H4 (cell line): ENCODE results near the gene HTR3B. TPM values are rescaled to one million over a fixed set of nuclear protein-coding genes. Genes with fewer than 3 reads are reported as not detected.

Source experiments
- DNase-seq: peaks from one replicate; pipeline ENCODE4 v3.0.0-alpha.2; 2015; ENCODE audit warnings: low spot score
- total RNA-seq: library from RNA; depleted of rRNA; stranded (reverse); fragments of >200 nt; shearing (Covaris generic); gene quantifications from 2 replicates; pipeline ENCODE4 v1.2.3, GENCODE V29; 2014; rRNA removed

Gene HTR3B
- total RNA-seq, 1 experiment from 2014 or later = not detected

DNA sequence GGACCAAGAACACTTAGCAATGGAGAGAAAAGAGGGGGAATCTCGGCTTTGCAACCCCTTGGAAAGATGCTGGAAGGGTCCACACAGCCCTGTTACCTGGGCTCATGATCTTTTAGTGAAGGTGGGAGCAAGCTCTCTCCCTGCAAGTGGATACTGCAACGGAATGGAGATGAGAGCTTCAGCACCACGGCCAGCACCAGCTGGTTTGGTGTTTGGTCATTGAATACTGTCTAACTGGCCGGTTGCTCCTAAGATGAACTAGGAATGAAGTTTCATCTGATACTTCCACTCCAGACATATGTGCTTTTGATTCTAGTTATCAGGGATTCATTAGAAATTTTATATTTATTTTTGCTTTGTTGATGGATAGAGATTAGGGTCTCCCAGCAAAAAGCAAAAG lies 86.6 kb downstream of the HTR3B start:
- DNase-seq = no peak

DNA sequence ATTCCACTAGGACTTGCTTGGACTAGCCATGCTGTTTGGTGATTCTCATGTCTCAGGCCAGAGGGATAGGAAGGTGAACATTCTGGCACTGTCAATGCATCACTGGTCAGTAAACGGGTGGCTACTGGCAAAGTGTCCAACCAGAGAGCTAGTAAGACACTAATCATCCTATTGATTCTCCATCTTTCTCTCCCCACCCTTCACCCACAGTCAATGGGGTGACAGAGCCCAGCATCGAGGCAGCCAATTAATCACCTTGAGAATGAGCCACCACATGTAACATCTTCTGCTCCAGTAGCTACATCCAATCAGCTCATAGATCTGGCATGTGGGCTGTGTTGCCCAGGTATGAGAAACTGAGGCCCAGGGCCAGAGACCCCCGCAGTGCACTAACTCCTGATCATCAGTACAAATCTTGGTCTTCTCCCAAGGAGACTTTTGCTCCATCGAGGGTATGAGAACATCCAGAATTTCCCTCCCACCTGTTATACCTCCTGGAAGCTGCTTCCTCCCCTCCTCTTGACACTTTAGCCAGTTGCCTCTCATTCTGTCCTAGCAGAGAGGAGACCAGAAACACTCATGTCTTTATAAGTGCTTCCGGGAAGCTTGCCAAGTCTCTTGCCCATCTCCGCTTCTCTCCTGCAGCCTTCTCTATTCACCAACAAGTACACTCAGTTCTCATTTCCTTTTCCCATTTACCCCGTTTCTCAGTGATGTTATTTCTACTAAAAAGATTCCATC lies 87.3 kb downstream of the HTR3B start:
- no peak for DNase-seq

DNA sequence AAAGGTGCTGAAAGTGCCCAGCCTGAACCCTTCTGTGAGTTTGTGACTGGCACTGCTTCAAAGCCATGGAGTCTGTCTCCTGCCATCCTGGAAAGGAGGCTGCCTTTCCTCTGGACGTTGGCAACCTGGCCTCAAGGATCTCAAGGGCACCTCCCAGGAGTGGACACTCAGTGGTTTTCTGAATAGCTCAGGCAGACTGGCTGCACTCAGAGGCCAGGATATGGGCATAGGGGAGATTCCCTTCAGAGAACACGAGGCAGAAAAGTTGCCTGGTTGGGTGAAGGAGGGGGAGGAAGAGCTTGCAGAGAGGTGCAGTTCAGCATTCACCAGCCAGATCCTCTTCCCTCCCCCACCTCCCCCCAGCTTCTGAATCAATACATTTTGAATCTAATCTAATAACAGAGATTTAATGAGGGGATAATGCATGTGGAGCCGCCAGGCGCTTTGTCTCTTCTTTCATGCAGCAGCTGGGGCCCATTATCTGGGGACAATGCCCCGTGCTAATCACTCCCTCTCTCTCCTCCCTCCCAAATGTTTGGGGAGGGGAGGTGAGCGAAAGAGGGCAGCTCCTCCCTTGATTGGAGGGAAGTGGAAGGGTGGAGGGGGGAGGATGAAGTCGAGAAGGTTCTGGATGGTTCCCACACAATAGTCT lies 88.0 kb downstream of the HTR3B start:
- DNase-seq = no peak

DNA sequence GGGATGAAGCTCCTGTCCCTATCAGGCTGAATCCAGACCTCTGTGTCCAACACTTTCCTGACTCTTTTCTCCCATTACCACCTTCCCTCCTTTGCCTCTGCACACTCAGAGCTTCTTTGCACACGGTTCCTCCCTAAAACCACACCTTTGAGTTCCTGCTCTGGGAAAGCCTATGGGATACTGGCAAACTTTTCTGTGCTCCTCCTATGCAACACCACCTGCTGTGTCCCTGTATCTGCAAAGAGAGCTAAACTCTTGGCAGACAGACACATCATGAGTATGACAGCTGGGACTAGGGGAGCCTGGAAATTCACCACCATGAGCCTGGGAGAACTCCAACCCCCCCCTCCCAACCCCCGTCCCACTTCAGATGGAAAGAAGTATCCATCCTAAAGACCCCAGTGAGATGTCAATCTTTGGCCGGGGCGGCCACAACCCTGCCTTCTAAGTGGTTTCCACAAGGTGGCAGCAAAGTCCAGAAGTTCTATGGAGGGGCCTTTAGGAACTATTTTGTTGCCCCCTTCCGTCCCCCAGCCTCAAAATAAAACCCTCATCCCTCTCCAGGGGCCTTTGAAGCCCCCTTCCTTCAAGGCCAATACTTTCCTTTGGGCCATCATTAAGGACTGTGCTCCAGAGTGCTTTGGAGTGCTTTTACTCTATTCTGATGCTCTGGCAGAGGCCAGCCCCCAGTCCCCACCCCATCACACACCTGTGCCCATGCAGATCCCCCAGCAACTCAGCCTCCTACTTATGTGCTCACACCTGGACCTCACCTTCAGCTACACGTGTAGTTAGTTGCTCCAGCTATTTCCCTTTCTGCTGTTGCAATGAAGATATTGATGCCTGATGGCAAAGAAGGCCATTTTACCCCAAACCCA lies 89.7 kb downstream of the HTR3B start:
- no peak for DNase-seq

Other genes starting within 250 kb of the HTR3B start
- 0.14 TPM in 1 of 2 replicates, not detected in the other for gene TMPRSS5, start 198.5 kb upstream of the HTR3B start, total RNA-seq
- 31.0 and 35.1 TPM in 2 replicates for gene ZW10, start 131.1 kb upstream of the HTR3B start, total RNA-seq
- gene CLDN25, start 125.0 kb upstream of the HTR3B start, total RNA-seq = not detected in 2 replicates
- 20.5 and 32.0 TPM in 2 replicates for gene USP28, start 29.2 kb upstream of the HTR3B start, total RNA-seq
- not detected in 2 replicates for gene HTR3A, start 70.3 kb downstream of the HTR3B start, total RNA-seq
- gene ZBTB16, start 154.9 kb downstream of the HTR3B start, total RNA-seq = not detected in 2 replicates